Measurements from ENCODE around the gene SLC16A9. TPM values are rescaled to one million over a fixed set of nuclear protein-coding genes. Genes with fewer than 3 reads are reported as not detected.

Gene SLC16A9
- polyA plus RNA-seq, 1 of the 3 experiments (the other 2 are of a cell fraction), result 4.7 TPM

DNA sequence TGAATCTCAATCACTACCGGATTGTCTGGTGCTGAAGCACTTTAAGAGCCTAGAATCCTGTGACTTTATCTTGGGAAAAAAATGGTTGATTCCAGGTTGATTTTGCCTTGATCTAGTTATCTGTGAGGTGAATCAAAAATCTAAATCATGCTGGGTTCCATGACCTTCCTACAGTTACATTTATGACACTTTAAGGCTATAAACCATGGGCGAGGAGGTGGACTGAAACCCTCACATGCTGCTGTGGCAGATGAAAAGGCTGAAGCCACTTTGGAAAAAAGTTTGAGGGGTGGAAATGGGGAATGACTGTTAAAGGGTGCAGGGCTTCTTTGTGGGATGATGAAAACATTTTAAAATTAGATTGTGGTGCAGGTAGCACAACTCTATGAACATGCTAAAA is 17.5 kb downstream of the SLC16A9 start:
- no peak overlapping the region for H3K4me2 ChIP-seq
- WGBS (ENCODE audit: low lambda C conversion rate), result 82% methylated on average over 2 of the region's 2 CpGs
- CTCF ChIA-PET, result interaction anchor here (0.7 kb wide), 1 partner anchor 14 kb away, joined by 3 read pairs; no protein-coding TSS in a partner anchor

DNA sequence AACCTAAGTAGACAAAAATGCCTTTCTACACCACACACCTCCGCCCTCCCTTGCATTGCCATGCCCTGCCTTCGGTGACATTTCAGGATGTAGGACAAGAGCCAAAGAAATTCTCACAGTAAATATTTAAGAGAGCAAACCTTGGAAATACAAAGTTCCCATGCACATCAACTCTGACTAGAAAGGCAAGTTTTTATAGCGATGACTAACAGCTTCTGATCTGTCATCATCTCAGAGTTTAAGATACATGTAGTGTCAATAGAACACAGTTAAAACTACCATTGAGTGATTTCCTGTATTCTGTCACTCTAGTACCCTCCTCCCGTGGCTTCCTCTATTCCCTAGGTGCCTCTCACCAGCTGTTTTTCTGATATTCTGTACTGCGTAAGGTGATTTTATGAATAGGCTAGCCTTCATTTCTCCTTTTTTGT is 20.7 kb downstream of the SLC16A9 start:
- Histone ChIP-seq H3K27me3 (ENCODE audit: insufficient read depth) (no peaks in the 10 kb centered on the region), H3F3A (replicated peaks; ENCODE audit: insufficient read depth) (peaks cover 3% of the 10 kb centered on the region), H4K20me1 (ENCODE audit: insufficient read depth) (no peaks in the 10 kb centered on the region), H3K4me2 (no peak overlapping the region), H2AFZ (ENCODE audit: low read depth) (no peak overlapping the region), H3K36me3 (replicated peaks in 1 of 2; ENCODE audit: control insufficient read depth in 1 of 2, insufficient read depth in 2 of 2, low read length in 1 of 2) (no peaks in the 10 kb centered on the region), H3K27ac (ENCODE audit: low read depth in 2 of 2, low read length in 1 of 2) (no peak overlapping the region), H3K4me1 (ENCODE audit: control insufficient read depth in 1 of 2, insufficient read depth in 2 of 2, low read depth in 1 of 2, low read length in 1 of 2) (no peaks in the 10 kb centered on the region), H3K4me3 (ENCODE audit: low read depth in 2 of 2, low read length in 1 of 2) (no peak overlapping the region), H3K9me2 (no peaks in the 10 kb centered on the region), H3K9ac (no peak overlapping the region), H3K9me3 (no peaks in the 10 kb centered on the region), H3K79me2 (ENCODE audit: insufficient read depth) (no peaks in the 10 kb centered on the region)
- POLR2A ChIA-PET, result no interaction called here
- WGBS (ENCODE audit: low lambda C conversion rate), result 89% methylated on average over 5 of the region's 5 CpGs
- CTCF ChIA-PET, result no interaction called here
- TF ChIP-seq RCOR1 (IDR thresholded peaks at IDR 0.05; ENCODE audit: low read length), result no peak
- no peak for TF ChIP-seq FOXM1 (IDR thresholded peaks at IDR 0.05; ENCODE audit: low read depth)
- TF ChIP-seq MXI1 (IDR thresholded peaks at IDR 0.05; ENCODE audit: low read depth, low read length), result no peak
- no peak for TF ChIP-seq EZH2phosphoT487 (IDR thresholded peaks at IDR 0.05; ENCODE audit: borderline replicate concordance, low read depth)
- no peak for TF ChIP-seq SMC3 (IDR thresholded peaks at IDR 0.05; ENCODE audit: low read depth, low read length)
- TF ChIP-seq RFX5 (IDR thresholded peaks at IDR 0.05; ENCODE audit: low read length), result no peak
- TF ChIP-seq GATA2 (CRISPR knock-in tag; IDR thresholded peaks at IDR 0.05), result no peak
- TF ChIP-seq, protein P1, sequence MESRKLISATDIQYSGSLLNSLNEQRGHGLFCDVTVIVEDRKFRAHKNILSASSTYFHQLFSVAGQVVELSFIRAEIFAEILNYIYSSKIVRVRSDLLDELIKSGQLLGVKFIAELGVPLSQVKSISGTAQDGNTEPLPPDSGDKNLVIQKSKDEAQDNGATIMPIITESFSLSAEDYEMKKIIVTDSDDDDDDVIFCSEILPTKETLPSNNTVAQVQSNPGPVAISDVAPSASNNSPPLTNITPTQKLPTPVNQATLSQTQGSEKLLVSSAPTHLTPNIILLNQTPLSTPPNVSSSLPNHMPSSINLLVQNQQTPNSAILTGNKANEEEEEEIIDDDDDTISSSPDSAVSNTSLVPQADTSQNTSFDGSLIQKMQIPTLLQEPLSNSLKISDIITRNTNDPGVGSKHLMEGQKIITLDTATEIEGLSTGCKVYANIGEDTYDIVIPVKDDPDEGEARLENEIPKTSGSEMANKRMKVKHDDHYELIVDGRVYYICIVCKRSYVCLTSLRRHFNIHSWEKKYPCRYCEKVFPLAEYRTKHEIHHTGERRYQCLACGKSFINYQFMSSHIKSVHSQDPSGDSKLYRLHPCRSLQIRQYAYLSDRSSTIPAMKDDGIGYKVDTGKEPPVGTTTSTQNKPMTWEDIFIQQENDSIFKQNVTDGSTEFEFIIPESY (IDR thresholded peaks at IDR 0.05; ENCODE audit: borderline replicate concordance, low read depth), result no peak
- no peak for TF ChIP-seq POLR2AphosphoS5 (IDR thresholded peaks at IDR 0.05; ENCODE audit: low read depth, low read length)
- no peak for TF ChIP-seq MEF2A (IDR thresholded peaks at IDR 0.05; ENCODE audit: borderline replicate concordance, low read depth)
- TF ChIP-seq, protein P2, sequence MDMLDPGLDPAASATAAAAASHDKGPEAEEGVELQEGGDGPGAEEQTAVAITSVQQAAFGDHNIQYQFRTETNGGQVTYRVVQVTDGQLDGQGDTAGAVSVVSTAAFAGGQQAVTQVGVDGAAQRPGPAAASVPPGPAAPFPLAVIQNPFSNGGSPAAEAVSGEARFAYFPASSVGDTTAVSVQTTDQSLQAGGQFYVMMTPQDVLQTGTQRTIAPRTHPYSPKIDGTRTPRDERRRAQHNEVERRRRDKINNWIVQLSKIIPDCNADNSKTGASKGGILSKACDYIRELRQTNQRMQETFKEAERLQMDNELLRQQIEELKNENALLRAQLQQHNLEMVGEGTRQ (IDR thresholded peaks at IDR 0.05; ENCODE audit: borderline replicate concordance, low read depth, low read length), result no peak
- TF ChIP-seq TCF12 (IDR thresholded peaks at IDR 0.05), result no peak
- TF ChIP-seq EP300 (IDR thresholded peaks at IDR 0.05; ENCODE audit: borderline replicate concordance in 1 of 2, low read depth in 1 of 2, low read length in 1 of 2), result no peak
- no peak for TF ChIP-seq RXRA (IDR thresholded peaks at IDR 0.05; ENCODE audit: borderline replicate concordance, low read depth)
- no peak for TF ChIP-seq TEAD4 (IDR thresholded peaks at IDR 0.05; ENCODE audit: borderline replicate concordance, insufficient read depth)
- no peak for TF ChIP-seq GABPA (IDR thresholded peaks at IDR 0.05; ENCODE audit: low read depth)
- TF ChIP-seq NRF1 (IDR thresholded peaks at IDR 0.05; ENCODE audit: low read depth, low read length), result no peak
- no peak for TF ChIP-seq CHD2 (IDR thresholded peaks at IDR 0.05; ENCODE audit: low read length, partially characterized antibody)
- TF ChIP-seq, protein P3, sequence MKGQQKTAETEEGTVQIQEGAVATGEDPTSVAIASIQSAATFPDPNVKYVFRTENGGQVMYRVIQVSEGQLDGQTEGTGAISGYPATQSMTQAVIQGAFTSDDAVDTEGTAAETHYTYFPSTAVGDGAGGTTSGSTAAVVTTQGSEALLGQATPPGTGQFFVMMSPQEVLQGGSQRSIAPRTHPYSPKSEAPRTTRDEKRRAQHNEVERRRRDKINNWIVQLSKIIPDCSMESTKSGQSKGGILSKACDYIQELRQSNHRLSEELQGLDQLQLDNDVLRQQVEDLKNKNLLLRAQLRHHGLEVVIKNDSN (IDR thresholded peaks at IDR 0.05; ENCODE audit: borderline replicate concordance, low read depth), result no peak
- TF ChIP-seq FOXJ3 (CRISPR knock-in tag; IDR thresholded peaks at IDR 0.05), result no peak
- DNase-seq, result no peak

More for the DNA sequence above, 17.5 kb downstream of the SLC16A9 start:
- Histone ChIP-seq H3K36me3 (replicated peaks in 1 of 2; ENCODE audit: control insufficient read depth in 1 of 2, insufficient read depth in 2 of 2, low read length in 1 of 2) (no peaks in the 10 kb centered on the region), H3K9me2 (no peaks in the 10 kb centered on the region), H4K20me1 (ENCODE audit: insufficient read depth) (no peaks in the 10 kb centered on the region), H3K4me1 (ENCODE audit: control insufficient read depth in 1 of 2, insufficient read depth in 2 of 2, low read depth in 1 of 2, low read length in 1 of 2) (no peaks in the 10 kb centered on the region), H3K9me3 (no peaks in the 10 kb centered on the region), H3K27ac (ENCODE audit: low read depth in 2 of 2, low read length in 1 of 2) (no peak overlapping the region), H2AFZ (ENCODE audit: low read depth) (no peak overlapping the region), H3F3A (replicated peaks; ENCODE audit: insufficient read depth) (peaks cover 3% of the 10 kb centered on the region), H3K79me2 (ENCODE audit: insufficient read depth) (no peaks in the 10 kb centered on the region), H3K4me3 (ENCODE audit: low read depth in 2 of 2, low read length in 1 of 2) (no peak overlapping the region), H3K27me3 (ENCODE audit: insufficient read depth) (no peaks in the 10 kb centered on the region), H3K9ac (no peak overlapping the region)
- no peak for DNase-seq
- POLR2A ChIA-PET, result no interaction called here
- no peak for TF ChIP-seq GABPA (IDR thresholded peaks at IDR 0.05; ENCODE audit: low read depth)
- TF ChIP-seq MEF2A (IDR thresholded peaks at IDR 0.05; ENCODE audit: borderline replicate concordance, low read depth), result no peak
- TF ChIP-seq GATA2 (CRISPR knock-in tag; IDR thresholded peaks at IDR 0.05), result no peak
- TF ChIP-seq TCF12 (IDR thresholded peaks at IDR 0.05), result no peak
- TF ChIP-seq, protein P2 (IDR thresholded peaks at IDR 0.05; ENCODE audit: borderline replicate concordance, low read depth, low read length), result no peak
- no peak for TF ChIP-seq RXRA (IDR thresholded peaks at IDR 0.05; ENCODE audit: borderline replicate concordance, low read depth)
